ENCODE data around the gene EPN2.

Gene EPN2

DNA sequence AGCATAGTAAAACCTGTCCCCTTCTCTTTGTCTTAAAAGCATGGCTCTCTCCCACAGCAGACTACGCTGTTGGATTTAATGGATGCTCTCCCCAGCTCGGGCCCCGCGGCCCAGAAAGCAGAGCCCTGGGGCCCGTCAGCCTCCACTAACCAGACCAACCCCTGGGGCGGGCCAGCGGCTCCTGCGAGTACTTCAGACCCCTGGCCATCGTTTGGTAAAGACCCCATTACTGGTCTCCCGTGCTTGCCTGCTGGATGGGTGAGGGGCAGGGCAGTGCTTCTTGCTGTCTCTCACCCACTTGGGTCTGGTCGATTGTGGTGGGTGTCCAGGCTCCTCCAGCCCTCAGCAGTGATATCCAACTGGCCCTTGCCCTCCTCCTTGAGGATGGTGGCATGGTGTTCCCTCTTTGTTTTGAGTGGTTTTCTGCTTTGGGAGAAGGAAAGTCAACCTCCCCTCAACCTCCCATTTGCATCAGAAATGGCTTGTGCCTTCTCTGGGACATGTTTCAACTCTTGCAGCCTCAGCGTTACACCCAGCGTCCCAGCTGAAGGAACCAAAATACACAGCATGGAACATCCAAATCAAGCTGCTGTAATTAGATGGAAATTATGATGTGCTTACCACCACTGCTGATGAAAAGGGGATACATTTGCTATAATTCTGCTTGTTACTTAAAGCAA, 76.0 kb downstream of the EPN2 start:
- no peak for FAIRE-seq

DNA sequence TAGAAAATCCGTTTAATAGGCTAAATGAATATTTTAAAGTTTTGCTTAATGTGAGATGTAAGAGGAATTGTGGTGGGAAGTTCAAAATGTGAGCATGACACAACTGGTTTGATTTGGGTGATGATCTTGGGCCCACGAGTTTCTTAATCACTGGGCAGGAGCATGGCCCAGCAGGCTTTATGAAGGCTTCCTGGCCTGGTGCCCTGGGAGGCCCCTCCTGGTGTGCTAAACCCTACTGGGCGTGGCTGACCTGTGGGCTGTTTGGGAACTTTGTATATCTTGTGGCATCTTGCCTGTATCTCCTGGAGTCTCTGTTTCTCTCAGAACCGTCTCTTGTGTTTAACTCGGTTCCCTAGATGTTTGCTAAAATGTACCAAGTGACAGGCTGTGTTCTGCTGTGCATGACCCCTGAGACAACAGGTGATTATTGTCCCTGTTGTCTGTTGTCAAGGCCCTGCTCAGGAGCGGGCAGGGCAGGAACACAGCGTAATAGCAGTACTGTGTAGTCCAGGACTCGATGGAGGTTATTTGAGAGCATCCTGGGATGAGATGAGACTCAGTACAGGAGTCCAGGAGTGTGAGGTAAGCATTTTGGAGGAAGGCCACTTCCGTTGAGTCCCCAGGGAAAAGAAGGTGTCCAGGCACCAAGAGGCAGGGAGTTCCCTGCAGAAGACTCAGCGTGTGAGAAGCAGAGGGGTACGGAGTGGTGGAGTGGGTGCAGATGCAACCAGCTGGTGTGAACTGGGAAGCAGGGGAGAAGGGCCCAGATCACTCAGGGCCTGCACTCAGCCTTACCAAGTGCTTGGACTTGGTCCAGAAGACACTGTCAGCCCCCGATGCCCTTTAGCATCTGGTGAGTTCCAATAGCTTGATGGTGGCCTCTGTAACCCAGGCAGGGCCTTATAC, 76.8 kb downstream of the EPN2 start:
- FAIRE-seq, result no peak

DNA sequence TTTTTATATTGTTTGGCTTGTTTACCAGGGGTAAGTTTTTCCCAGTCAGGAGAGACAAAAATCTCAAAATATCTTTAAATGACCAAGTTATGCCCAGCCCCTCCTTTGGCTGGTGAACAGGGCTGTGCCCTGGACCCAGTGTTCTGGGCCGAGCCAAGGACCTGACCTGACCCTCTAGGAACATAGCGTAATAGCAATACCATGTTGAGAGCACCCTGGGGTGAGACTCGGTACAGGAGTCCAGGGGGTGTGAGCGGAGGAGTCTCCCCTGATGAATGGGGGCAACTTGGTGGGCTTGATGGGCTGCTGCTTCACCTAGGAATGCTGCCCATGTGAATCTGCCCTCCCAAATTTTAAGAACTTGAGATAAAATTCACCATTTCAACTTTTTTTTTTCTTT, 77.9 kb downstream of the EPN2 start:
- no peak for FAIRE-seq

DNA sequence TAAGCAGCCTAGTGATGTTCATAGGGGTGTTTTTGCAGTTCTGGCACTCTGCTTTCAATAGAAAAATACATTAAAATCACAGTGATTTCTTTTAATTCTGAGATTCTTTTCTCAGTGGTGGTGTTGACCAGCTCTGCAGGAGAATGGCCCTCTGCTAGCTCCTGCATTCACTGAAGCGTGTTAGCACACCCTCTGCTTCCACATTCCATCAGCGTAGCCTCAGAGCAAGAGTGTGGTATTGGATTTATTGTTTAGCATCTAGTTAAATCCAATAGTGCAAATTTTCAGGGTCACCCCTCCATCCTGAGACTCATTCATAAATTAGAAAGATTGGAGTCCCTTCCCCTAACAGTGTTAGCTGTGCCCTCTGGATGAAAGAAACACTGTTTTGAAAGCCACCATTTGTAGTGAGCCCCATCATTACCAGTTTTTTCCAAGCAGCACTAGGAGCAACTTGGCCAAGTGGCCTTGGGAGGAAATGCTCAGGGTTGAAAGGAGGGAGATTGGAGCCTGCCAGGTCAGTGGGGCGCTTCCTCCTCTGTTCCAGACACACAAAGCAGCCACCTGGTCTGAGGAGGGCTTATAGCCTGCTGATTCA, 79.7 kb downstream of the EPN2 start:
- FAIRE-seq, result no peak

DNA sequence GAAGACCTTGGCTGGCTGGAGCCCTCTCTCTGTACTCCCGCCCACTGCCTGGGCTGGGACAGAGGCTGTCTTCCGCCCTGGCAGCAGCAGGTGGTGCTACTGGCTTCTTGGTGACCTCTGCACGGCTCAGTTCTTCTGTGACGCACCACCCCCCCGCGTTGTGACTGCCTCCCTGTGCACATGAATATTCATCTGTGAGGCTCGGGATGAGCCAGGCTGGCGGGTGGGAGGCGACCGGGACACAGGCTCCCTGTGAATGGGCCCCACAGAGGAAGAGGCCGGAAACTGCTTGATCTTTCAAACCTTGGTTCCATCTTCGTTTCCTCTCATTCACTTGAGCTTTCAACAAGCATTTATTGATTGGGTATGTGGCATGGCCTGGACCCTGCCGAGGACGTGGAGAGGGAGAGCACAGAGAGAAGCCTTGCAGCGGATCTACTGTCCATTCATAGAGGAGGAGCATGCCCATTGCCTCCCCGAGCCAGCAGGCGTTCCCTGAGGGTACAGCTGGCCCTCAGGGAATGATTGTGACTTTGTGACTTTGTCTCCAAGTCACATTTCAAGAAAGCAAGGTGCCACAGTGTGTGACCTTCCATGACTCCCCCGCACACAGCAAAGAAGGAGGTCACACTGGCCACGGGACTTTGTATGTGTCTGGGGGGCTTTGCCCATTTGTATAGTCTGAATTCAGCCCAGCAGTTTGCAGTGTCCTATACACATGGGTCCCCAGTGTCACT, 80.4 kb downstream of the EPN2 start:
- FAIRE-seq, result no peak

DNA sequence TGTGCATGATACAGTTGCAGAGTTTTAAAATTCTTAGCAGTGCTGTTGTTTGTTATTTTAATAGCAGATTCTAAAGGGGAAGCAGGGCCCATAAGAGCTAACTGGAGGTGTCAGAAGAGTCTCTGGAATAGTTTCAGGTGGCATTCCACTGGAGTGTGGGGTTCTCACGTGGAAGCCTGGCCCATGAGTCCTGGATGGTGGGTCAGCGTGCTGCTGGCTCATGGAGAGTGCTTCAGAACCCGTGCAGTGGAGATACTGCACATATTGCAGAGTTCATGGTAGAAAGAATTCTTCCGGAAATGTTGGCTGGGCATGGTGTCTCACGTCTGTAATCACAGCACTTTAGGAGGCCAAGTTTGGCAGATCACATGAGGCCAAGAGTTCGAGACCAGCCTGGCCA, 81.4 kb downstream of the EPN2 start:
- FAIRE-seq, result no peak

DNA sequence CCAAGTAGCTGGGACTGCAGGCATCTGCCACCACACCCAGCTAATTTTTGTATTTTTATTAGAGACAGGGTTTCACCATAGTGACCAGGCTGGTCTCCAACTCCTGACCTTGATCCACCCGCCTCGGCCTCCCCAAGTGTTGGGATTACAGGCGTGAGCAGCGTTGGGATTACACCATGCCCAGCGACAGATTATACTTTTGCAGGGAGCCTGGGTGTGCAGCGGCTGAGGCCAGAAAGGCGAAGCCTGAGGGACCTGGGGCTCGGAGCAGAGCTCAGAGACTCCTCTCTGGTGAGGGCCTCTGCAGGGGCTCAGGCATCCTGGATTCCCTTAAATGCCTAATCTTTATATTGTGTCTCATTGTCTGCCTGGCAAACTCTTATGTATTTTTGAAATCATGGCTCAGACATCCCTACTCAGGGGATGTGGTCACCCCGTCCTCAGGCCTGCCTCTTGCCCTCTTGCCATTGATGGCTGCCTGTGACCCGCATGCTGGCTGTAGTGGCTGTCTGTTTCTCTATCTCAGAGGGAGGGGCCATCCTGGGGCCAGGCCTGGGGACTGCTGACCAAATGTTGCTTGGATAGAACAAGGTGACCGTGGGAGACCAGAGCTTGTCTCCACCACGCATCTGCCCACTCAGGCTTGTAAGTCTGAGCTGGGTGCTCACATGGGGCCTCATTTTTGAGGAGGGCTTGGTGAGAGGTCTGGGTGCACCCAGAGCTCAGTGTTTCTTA, 82.8 kb downstream of the EPN2 start:
- FAIRE-seq, result no peak

DNA sequence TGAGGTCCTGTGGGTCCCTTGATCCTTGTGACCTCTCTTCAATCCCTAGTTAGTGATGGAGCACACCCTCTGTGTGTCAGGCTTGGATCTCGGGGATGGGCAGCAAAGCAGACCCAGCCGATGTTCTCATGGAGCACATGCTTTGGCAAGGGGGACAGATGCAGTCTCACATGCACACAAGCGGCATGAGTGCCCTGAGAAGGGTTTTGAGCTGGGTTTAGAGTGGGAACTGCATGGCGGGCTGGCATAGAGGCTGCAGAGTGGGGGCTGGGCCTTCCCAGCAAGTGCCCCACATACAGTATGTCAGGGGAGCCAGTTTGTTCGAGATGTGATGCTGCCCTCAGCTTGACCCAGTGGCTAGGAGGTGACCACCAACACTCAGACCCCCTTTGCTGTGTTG, 83.7 kb downstream of the EPN2 start:
- FAIRE-seq, result no peak

DNA sequence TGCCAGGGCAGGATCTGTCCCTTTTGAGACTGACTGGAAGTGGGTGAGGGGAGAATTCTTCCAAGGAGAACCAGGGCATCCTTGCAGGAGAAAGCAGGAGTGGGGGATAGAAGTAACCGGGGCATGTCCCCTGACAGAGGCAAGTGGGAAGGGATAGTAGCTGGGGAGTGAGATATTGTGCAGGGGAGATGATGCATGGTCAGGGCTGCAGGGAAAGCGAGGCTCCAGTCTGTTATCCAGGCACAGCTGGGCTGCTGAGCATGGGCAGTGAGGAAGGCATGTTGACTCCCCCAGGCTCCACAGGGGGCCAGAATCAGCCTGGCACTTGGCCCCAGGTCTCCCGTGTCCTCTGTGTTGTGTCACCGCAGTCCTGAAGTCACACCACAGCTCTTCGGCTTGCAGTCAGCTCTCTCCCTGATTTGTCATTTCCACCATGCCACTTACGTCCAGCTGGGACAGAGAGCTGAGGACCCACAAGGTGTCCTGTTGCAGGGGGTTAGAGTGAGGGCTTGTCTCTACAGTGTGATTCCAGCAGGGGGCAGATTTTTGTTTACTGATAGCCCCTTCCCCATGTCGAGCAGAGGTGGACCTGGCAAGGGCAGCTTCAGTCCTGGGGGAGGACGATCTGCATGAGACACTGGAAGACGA, 84.4 kb downstream of the EPN2 start:
- no peak for FAIRE-seq

DNA sequence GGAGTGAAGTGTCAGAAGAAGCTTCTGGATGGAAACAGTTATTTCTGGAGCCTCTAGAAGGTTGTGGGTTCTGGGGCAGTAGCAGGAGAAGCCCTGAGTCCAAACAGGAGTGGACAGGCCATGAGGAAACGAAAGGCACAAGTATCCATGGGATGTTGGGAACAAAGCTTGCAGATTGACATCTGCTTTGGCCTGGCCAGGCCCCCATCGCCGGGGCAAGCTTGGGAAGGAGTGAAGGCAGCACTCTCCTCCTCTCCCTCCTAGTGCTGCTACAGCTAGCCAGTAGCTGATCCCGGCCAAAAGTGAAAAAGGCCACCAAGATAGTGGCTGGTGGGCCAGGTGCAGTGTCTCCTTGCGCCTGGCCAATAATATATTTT, 85.0 kb downstream of the EPN2 start:
- FAIRE-seq, result no peak

DNA sequence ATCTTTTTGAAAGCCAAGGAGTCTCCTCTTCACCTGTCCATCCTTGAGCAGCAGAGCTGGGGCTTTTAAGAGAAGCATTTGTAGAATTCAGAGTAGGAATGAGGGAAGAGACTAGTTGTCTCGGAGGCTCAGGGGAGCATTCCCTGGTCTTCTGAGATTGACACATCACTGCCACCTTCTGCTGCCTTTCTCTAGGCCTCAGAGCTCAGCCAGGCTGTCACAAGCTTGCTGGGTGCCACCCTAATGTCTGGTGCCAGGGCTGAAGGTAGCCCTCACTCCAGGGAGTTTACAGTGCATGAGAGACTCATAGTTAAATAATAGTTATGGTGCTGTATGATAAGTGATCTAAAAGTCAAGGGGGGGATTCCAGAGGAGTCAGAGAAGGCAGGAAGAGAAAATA, 85.7 kb downstream of the EPN2 start:
- no peak for FAIRE-seq

DNA sequence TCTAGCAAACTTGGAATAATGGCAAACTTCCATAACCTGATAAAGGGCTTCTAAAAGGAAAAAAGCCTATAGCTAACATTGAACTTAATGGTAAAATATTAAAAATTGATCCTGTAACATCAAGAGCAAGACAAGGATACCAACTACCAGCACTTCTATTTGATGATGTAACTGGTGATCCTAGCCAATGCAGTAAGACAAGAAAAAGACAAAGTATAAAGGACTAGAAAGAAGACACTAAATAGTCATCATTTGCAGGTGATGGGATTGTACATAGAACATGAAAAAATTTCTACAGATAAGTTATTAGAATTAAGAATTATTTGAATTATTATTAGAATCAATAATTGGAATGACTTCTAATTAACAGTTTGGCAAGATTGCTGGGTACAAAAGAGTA, 88.4 kb downstream of the EPN2 start:
- no peak for FAIRE-seq

DNA sequence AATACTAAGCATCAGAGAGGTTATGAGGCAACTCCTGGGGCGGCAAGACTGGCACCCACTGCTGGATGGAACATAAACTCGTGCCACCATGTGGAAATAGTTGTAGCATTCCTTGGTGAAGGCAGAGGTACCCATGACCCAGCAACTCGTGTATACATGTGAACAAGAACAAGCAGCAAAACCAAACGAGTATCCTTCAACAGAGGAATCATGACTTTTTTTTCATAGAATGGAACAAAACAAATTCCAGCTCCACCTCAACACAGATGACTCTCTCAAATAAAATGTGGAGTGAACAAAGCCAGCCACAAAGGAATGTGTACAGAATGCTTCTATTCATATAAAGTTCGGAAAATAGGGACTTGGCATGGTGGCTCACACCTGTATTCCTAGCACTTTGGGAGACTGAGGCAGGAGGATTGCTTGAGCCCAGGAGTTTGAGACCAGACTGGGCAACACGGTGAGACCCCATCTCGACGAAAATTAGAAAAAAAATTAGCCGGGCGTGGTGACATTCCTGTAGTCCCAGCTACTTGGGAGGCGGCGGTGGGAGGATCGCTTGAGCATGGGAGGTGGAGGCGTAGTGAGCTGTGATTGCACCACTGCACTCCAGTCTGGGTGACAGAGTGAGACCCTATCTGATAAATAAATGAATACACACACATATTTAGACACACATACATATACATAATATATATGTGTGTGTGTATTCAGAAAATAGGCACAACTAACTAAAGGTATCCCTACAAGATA, 90.0 kb downstream of the EPN2 start:
- FAIRE-seq, result no peak

DNA sequence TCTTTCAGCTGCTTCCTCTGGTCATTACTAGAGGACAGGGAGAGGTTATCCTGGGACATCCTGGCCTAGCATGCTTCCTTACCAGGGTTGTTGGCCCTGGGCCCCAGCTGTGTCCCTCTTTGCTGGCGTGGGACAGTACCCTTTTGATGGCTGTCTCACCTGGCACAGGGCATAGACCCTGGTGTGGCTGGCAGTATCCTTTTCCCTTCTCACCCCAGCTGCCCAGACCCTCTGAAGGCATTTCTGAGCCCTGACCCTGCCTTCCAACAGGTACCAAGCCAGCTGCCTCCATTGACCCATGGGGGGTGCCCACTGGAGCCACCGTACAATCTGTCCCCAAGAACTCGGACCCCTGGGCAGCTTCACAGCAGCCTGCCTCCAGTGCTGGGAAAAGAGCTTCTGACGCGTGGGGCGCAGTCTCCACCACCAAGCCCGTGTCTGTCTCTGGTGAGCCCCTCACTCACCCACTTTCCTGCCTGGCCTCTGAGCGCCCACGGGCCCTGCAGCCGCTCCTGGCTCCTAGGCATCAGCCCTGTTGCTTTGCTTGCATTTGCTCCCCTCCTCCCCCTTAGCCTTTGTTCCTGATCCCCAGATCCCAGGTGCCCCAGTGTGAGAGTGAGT, 91.4 kb downstream of the EPN2 start:
- FAIRE-seq, result no peak

DNA sequence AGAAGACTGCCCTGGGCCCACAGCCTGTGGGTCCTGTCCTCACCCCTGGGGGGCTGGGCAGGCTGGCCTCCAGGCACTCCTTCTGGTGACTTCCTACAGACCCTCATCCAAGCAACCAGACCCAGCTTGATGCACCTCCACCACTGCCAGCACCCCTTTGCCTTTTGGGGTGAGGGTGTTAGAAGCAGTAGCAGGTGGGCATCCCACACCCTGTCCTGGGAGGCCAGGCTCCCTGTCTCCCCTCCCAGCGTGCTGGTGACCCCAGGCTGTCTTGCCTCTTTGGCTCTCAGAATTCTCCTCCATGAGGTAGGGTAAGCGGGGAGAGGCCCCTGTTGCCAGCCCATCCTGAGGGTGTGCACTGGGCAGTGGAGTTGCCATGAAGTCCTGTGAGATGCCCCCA, 92.0 kb downstream of the EPN2 start:
- FAIRE-seq, result no peak

DNA sequence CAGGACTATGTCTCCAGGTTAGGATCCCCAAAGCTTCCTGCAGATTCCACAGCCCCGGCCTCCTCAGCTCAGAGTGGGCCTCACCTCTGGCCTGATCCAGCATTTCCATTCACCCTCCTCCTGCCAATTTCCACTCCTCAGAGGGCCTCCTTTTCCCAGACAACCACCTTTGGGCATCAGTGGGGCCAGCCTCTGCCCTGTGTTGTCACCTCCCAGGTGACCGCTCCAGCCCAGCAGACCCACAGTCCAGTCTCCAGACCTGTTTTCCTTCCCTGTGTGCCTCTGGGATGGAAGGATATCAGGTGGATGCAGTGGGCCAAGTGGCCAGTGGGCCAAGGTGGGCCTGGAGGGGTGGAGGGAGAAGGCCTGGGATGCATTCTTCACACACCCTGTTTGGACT, 92.7 kb downstream of the EPN2 start:
- FAIRE-seq, result no peak

DNA sequence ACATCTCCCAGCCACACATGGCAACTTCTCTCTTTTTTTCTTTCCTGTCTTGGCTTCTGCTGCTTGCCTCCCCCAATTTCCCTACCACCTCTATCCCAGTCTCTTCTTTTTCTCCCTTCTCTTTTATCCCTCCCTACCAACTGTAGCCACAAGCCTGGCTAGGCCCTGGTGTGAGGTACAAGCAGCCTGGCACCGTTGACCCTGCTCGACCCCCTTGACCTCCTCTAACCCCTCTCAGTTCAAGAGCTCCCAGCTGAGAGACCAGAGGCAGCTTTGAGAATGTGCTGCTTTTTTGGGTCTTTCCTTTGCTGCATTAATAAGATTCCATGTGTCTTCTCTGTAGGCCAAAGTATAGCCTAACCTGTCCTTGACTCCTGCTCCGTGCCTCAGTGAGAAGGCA, 93.1 kb downstream of the EPN2 start:
- no peak for FAIRE-seq

DNA sequence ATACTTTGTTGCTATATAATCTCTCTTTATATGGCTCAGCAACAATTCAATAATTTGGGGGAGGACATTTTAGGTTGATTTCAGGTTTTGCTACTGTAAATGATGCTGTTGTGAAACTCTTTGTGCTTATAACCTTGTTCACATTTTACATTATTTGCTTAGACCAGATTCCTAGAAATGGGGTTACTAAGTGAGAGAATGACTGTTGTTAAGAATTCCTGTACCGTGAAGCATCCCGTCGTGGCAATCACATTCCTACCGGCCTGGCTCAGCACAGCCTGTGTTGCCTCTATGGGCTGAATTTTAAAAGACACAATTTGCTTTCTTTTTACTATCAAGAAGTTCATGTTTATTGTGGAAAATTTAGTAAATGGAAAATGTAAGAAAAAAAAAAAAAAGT, 94.0 kb downstream of the EPN2 start:
- FAIRE-seq, result no peak

DNA sequence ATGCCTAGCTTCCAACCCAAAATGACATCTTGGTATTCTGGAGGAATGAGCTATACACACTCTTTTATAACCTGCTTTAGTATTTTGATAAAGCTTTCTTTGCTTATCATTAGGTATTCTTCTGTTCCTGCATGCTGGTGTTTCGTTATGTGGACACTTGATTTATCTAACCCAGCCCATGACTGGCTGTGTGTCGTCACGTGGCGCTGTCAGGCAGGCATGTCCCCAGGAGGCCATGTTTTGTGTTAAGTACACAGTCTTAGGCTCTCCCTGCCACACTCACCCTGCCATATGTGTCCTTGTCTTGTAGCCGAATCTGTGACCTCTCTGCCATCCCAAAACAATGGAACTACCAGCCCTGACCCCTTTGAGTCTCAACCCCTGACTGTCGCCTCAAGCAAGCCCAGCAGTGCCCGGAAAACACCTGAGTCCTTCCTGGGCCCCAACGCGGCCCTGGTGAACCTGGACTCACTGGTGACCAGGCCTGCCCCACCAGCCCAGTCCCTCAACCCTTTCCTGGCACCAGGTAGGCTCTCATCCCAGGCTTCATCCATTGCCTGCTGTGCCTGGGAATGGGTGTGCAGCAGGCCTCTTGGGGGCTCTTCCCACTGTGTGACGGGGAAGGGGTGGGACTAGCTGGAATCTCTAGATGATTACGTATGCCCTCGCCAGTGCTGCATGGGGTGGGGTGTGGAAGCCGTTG, 94.5 kb downstream of the EPN2 start:
- FAIRE-seq, result no peak
